Hematopoietic multipotent progenitor cell (in vitro differentiated cells): ENCODE data around the gene ARHGEF11. TPM values are rescaled to one million over a fixed set of nuclear protein-coding genes. Genes with fewer than 3 reads are reported as not detected.

Source experiments
- DNase-seq, 3 donors: peaks; one replicate each; pipeline ENCODE4 v3.0.0-alpha.2; 2011 to 2015; ENCODE audit warnings: low read depth in 2 of 3, low spot score in 2 of 3
- total RNA-seq: library from RNA; depleted of rRNA; stranded (reverse); fragments of >200 nt; gene quantifications from one replicate; pipeline ENCODE4 v1.2.3, GENCODE V29; 2012

ARHGEF11 gene
- total RNA-seq, 1 donor, result 14.5 TPM

DNA sequence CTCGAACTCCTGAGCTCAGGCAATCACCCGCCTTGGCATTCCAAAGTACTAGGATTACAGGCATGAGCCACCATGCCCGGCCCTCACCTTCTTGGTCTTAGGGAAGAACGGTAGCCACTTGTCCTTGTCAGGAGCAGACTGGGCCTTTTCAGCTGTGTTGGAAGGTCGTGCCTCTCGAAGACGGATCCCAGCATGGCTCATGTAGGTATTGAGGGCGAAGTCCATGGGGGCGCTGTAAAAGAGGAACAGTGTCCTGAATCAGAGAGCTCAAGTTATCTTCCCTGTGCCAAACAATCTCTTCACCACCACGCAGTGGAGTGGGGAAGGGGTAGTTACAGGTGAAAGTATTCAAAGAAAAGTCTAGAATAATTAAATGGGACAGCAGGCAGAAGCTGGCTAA is 89.2 kb downstream of the ARHGEF11 start:
- no peak for DNase-seq

DNA sequence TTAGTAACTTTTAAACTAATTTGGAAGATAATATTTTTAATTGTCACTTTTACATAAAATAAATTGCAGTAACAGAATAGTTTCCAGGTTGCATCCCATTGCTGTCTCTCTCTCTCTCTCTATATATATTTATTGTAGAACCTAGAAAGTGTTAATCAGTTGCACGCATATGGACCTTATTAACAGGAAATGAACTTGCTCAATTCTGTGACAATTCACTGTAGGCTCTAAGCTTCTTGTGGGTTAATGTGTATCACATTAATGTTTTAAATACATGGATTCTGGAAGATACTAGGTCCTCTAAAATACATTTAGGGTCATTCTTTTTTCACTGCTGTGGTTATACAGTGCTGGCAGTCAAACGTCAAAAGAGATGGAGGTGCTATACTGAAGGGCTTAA is 92.0 kb downstream of the ARHGEF11 start:
- no peak for DNase-seq

DNA sequence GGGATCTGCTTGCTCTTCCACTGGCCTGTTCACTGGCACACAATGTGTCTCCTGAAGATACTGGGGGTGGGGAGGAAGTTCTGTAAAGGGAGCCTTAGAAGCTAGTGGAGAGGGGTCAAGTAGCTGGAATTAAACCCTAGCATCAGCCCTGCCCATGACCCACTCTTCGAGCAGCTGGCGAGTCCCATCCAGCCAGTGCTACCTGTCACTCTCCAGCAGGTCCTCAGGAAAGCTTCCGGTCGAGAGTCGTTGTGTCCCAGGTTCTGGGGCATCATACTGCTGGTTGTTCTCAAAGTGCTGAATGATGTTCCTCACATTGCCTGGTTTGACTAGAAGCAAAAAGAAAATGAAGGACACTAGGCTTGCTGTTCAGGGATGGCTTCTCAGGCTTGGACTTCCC is 94.2 kb downstream of the ARHGEF11 start:
- no peak for DNase-seq

DNA sequence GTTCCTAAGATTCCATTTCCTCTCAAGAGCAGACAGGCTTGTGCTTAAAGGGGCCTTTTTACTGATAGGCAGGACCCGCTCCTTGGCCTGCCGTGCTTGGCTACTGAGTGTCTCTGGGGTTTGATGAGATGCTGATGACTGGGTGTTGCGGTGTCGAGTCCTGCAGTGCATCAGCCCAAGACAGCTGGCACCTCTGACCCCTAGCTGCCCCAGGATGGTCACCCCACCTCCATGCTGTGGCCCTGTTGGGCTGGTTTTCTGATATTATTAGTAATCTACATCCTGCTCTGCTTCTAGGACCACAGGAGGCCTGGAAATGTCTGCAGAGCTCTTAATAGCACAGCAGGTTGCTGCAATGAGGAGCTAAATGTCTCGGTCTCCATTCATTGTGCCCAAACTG is 96.4 kb downstream of the ARHGEF11 start:
- no peak for DNase-seq

DNA sequence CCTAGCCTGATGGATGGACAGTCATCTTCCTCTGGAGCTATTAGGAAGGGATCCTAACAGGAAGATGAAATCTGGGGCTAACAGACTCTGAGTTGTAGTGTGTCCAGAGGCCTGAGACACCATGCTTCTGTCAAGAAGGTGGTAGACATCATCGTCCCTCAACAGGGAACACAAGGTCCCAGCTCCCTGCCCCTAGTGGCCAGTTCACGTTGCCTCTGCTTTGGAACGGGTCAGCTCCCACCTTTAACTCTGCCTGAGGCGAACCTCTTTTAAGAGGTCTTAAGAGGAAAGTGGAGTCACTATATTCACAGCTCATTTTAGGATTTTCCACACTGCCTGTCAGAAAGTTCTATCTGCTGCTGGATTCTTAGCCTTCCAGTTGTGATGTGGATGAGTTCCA is 96.8 kb downstream of the ARHGEF11 start:
- DNase-seq, result no peak

DNA sequence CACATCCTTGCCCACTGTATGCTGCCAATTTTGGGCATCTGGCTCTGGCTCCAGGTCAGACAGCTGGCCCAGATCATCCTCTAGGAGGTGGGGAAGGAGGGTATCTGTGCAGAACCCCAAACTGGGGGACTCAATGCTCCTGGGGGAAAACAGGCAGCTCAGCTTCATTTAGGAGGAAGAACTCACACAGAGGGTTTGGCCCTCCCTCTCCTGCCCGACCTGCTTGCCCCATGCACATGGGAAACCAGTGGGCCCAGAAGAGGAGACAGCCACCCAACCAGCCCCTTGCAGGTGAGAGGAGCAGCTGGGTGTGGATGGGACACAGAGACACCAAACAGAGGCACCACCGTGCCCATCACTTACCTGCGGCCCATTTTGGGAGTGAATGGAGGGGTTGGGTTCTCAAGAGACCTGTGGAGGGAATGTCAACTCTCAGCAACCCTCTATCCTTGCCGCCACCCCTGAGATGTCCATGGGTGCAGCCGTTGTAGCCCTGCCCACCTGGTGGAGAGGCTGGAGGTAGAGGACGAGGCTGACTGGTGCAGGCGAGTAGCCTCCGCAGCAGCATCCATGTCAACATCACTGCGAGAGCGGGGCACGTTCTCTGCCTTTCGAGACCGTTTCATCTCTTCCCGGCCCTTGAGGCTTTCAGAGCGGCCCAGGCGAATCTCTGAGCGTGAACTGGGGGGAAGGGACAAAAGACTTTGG is 97.6 kb downstream of the ARHGEF11 start:
- DNase-seq, result no peak

DNA sequence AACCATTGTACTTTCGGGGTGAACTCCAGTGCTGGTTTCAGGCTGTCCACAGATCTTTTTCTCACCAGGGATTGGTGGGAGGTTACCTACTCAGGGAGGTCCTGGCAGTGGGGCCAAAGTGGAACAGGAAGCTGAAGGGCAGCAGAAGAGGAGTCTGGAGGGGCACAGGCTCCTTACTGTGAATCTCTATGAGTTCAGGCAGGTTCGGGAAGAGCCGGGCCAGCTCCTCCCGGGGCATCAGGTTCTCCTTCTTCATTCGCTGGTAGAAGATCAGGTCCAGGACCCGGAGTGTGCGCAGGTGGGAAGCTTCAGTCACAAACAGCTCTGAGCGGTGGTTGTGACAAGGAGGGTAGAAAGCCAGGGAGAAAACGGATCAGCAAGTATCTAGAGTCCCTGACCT is 98.4 kb downstream of the ARHGEF11 start:
- DNase-seq, result no peak

DNA sequence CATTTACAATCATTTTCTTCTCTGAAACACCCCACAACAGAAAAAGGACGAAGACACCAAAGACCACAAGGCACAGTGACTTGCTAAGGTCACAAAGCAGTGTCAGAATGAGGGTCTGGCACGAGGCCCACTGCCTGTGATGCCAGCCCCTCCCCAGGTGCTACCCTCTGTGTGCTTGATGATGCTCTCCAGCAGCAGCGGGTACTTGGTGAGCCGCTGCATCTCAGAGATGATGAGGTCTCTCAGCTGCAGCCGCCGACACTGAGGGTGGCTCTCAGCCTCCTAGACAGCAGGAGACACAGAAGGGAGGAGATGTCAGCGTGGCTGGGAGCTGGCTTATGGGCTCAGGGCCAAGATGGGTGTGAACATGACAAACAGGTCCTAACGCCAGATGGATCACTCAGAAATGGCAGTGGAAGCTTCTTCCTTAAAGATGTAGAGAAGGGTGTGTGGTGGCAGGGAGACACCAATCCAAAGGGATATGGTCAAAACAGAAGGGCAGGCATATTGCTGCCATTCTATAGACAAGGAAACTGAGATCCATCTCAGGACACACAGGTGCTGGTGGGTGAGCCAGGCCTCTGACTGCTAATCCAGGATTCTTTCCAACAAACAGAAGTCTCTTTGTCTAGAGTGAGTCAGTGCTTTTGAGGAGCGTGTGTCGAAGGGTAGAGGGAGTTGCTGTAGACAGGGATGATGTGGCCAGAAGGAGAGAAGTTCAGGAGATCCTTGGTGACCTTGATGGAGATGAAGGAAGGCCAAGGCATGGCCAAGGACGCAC is 99.5 kb downstream of the ARHGEF11 start:
- DNase-seq, result no peak

DNA sequence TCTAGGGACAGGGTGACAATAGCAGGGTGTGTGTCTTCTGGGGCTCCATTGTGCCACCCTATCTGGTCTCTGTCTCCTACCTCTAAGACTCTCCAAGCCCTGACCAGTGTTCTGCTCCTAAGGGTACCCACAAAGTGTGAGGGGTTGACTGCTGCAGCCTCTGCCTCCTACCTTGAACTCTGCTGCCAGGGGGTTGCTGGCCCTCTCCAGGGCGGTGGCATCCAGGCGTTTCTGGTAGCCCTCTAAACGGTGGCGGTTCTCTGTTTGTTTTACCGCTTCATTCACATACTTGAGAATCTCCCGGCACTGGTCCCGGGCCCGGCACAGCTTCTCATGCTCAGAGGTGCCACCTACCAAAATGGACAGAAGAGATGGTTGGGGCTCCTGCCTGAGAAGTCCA is 100.7 kb downstream of the ARHGEF11 start:
- DNase-seq, result no peak

DNA sequence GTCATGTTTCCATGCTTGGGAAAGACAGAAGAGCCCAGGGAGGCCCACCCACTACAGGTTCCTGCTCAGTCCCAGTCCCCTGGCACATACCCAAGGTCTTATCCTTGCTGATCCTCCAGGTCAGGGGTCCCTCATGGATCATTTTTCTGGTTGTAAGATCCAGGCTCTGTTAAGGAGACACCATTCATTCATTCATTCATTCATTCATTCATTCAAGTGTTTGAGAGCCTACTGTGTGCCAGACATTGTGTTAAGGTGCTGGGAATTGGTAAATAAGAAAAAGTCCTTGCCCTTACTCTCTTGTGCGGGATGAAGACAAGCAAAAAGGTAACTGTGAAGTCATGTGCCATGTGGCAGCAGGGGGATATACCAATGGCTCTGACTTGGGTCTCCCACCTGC is 101.3 kb downstream of the ARHGEF11 start:
- DNase-seq, result no peak

DNA sequence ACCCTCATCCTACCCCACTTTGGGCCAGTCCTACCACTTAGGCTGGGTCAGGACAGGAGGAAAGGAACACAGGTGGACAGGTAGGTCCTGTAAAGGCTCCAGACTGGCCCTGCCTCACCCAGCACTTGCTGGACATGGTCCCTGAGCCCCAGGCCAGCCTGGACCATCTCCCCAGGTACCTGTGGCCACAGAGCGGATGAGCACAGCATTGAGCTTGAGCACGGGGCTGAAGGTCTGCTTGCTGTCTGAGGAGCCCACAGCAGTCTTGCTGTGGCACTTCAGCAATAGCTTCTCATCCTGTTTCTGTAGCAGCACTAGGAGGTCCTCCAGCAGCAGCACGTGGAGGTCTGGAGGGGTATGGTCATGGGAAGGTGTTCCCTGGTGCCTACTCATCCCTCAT is 101.8 kb downstream of the ARHGEF11 start:
- no peak for DNase-seq

DNA sequence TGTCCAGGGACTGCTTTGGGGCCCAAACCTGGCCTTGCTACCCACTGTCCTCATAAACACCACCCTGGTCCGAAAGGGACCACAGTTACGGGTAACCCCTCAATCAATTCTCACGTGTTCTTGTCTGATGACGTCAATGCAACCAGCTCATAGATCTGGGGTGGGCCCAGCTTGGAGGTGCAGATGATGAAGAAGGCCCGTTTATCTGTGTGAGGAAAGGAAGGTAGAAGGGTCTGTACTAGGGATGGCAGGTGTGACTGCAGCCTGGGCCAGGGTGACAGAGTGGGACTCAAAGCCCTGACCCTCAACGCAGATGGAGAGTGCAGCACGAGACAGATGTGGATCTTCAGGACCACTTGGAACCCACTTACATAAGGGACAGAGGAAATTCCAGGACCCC is 103.0 kb downstream of the ARHGEF11 start:
- no peak for DNase-seq

DNA sequence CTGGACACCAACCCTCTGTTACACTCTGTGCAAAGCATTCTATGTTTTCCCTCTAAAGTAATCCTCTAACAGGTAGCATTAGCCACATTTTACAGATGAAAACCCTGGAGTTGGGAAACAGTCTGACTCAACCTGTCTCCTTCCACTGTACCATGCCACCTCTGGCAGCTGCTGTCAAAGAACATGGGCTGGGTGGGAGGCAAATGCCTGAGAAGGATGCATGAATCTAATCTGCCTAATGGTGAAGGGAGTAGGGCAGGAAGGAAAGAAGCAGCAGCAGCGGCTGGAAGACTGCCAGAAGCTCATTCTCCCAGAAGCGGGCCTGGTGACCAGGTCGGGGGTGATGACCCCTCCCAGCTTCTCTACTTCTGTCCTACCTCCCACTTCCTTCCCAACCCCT is 103.4 kb downstream of the ARHGEF11 start:
- DNase-seq, result no peak

DNA sequence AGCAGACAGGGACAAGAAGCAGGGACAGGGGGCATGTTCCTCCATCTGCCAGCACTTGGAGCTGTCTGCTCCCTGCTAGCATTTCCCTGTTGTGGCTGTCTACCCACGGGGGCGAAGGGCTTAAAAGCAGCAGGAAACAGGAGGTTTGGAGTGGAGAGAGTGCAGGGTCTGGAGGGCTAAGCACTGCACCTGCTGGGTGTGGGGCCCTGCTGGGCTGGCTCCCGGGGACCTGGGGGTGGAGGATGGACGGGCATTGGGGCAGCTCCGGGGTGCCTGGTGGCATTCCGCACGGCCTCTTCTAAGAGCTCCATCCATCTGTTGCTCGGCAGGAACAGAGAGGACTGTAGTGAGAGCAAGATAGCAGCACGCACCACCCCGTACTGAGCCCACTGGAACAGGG is 103.9 kb downstream of the ARHGEF11 start:
- no peak for DNase-seq

DNA sequence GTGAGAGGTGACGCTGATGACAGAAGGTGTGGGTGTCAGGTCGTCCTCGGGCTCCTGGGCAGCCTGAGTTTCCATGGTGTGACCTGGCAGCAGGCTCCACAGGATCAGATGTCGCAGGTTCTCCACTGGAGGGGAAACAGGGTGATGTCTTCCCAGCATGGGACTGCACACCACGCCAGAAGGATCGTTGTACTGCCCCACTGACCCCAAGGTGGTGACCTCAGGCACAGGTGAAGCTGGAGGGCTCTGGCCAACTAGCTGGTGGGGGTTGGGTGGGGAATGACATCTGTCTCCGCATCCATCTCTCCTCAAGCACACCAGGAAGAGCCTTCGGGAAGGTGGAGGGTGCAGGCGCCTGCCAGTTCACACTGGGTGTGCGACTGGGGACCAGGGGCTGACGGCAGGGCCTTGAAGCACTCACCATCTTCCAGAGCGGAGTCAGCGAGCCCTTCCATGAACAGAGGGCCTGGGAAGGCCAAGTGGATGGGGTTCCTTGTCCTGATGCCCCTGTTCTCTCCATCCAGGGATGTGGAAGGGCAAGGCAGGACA is 105.7 kb downstream of the ARHGEF11 start:
- no peak for DNase-seq

DNA sequence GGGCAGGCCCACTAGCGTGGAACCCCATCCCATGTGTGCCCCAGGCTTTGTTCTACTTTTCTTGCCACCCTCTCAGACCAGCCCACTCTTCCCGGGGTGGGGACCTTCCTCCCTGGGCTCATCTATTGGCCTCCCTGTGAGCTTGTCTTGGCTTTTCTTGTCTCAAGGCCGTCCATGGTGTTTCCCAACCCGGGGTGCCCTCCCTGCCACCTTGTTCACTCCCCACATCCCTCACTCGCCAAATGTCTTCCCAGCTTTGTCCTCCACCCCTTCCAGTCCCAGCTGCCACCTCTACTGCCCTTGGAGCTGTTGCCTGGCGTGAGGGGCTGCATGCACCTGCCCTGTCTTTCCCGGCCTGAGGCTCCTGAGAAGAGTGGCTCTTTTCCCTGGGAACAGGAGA is 106.7 kb downstream of the ARHGEF11 start:
- DNase-seq, result no peak

DNA sequence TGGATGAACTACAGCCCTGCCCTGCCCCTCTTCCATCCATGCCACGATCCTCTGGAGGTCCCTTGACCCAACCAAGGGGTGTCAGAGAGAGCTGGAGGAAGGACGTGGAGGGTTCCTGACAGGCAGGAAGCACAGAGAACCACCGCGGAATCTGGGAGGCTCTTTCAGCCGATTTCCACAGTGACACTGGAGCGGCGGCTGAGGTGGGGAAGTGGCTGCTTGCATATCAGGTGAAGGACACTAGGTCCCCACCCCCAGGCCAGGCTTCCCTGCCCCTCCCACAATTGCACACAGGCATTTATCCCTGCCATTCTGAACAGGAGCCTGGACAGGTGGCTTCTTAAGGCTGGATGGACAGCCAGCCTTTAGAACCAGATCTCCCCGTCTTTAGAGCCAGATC is 107.7 kb downstream of the ARHGEF11 start:
- no peak for DNase-seq

DNA sequence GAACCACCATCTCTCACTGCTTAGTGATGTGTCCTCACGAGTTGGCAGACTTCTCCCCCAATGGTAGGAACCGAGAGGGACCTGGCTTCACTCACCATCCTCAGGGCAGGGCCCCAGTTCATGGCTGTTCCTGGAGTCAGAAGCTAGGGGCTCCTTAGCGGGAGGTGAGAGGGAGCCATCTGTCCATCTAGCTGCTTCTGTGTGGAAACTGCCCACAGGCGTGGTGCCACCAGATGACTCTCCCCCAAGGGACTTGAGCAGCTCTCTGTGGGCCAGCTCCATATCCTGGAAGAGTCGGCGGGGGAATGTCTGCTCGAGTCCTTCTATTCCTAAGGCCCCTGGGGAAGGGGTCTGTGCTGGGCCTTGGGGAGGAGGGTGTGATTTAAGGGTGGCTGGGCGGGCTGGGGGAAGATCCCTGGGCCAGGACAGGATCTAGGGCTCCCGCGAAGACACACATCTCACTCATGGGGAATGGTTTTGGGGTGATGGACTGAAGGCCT is 108.8 kb downstream of the ARHGEF11 start:
- no peak for DNase-seq

DNA sequence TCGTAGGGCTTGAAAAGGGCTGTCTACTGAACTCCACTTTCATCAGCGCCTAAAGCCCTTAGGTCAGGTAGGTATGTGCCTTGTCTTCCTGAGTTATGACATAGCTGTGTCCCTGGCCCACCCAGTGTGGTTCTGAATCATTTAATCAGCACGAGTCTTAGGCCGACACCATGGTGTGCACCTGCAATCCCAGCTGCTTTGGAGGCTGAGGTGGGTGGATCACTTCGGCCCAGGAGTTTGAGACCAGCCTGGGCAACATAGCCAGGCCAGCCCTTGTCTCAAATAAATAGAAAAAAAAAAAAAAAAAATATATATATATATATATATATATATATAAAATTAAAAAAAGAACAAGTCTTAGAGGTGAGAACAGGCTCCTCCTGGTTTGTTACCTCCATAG is 109.4 kb downstream of the ARHGEF11 start:
- no peak for DNase-seq

DNA sequence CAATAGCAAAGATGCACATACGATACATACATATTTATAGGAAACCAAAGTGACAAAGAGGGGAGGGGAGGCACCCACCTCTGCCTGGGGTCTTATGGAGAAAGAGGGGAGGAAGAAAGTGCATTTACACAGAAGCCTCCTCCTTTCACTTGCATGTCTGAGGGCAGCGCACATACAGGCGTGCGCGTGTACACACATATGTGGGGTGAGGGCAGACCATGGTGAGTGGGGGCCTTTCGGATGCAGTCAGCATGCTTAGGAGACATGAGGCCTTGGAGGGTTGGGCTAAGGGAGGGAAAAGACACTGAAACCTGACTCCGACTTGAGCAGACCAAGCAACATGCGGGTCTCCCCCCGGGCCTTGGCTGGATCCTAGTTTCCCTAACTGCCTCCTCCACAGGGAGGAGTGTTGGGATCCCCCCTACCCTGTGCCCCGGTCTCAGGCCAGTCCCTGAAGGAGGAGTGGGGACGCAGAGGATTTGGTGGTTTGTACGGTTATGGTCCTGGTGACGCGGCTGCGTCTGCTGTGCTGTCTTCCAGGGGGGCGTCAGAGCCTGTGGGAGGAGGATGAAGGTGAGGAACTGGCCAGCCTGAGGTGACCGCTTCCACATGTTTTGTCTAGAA is 109.9 kb downstream of the ARHGEF11 start:
- DNase-seq, result no peak

DNA sequence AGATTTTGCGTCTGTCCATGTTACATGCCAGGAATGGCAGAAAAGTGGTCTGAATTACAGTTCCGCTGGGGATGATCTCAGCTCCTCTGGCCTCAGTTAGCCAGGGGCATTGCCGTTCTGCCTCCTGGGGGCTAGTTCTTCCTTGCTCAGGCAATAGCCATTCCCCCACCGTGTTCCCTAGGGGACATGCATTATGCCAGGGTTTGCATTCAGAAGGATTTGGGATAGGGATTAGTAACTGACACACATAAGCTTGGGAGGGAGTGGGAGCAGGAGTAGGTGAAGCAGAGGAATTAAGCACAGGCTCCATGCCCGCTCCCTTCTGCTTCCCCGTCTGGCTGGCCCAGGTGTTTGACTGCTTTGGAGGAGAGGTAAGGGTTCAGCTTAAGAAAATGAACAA is 112.4 kb downstream of the ARHGEF11 start:
- DNase-seq, result no peak
